GM20000 (cell line): Measurements from ENCODE around the gene RIMS4.
"Not testable (repeated sequence)": the region's sequence is repeated elsewhere in the genome, so short reads cannot be mapped to it uniquely, and the experiment has no call there.

Experiments used
- DNase-seq: peaks from one replicate; pipeline ENCODE4 v3.0.0; 2012; ENCODE audit warnings: low spot score
- CTCF ChIP-seq: IDR thresholded peaks from 2 replicates; pipeline ENCODE4 v1.5.1; 2012; ENCODE audit warnings: mild to moderate bottlenecking, control low read depth; ENCODE audit errors: extremely low read depth, missing control alignments

RIMS4 gene

GRCh38 chr20:44770484-44771171 is 39.7 kb downstream of the RIMS4 start:
- DNase-seq: no peak
- no peak for TF ChIP-seq CTCF

- DNase-seq: no peak
- no peak for TF ChIP-seq CTCF
These were observed 40.9 kb downstream of the RIMS4 start for GRCh38 chr20:44769481-44769863.

GRCh38 chr20:44768854-44769480 is 41.4 kb downstream of the RIMS4 start:
- no peak for TF ChIP-seq CTCF
- DNase-seq: no peak

- no peak for TF ChIP-seq CTCF
- DNase-seq: no peak
These were observed 42.1 kb downstream of the RIMS4 start for GRCh38 chr20:44768256-44768655.

- DNase-seq: no peak
- no peak for TF ChIP-seq CTCF
These were observed 44.5 kb downstream of the RIMS4 start for GRCh38 chr20:44765701-44766347.

GRCh38 chr20:44765091-44765490 is 45.3 kb downstream of the RIMS4 start:
- TF ChIP-seq CTCF: no peak
- DNase-seq: no peak

GRCh38 chr20:44763798-44764197 is 46.5 kb downstream of the RIMS4 start:
- DNase-seq: not testable (repeated sequence)
